Measurements from ENCODE around the gene RPP30. TPM values are rescaled to one million over a fixed set of nuclear protein-coding genes. Genes with fewer than 3 reads are reported as not detected.

RPP30 gene
- polyA plus RNA-seq, 1 experiment: 26.2 TPM

DNA sequence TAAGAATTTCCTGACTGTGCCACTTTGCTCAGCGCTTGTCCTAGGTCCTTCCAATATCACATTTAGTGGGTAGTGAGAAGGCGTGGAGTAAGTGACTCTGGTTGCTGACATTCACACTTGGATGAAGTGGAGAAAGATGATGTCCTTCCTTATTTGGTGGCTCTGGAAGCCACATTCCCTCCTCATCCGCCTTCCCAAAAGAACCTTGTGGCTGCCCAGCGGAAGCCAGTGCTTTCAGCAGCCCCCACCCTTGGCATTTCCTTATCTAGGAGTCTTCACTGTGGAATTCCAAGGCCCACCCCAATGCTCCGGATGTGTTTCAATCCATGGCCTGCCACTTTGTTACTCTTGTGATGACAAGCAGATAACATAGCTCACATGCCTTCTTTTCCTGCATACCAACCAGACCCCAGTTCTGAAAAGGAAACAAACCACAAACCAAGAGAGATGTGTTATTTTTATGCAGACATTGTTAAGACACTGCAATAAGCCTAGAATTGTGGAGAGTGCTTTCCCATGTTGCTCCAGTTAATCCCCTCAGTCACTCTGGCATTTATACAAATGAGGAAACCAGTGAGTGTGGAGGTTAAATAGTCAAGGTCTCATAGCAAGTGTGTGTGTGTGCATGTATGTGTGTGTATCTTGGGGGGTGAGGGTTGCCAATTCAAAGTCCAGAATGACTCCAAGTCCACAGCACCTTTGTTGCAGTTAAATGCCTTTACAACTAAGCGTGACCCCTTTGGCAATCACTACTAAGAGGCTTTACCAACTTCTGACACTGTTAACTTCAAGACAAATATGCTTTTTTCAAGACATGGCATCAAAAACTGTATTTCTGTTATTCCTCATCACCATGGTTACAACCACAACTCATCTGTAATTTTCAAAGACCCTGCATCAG is 59.4 kb downstream of the RPP30 start:
- CTCF ChIA-PET: interaction anchor here (1.0 to 3.3 kb wide), 3 partner anchors 20 to 75 kb away, joined by 3 to 13 read pairs (median 8); no protein-coding TSS in a partner anchor
- POLR2A ChIA-PET: no interaction called here
- no peaks in the 10 kb centered on the region for H3K36me3 ChIP-seq (ENCODE audit: control insufficient read depth, insufficient read depth, low read length)
- TF ChIP-seq CTCF (IDR thresholded peaks at IDR 0.05; ENCODE audit: insufficient read depth, low read depth, low read length): no peak
- DNase-seq (ENCODE audit: low read depth): peak; percentile 88
- H3K27me3 ChIP-seq (ENCODE audit: control insufficient read depth, insufficient read depth, low read length): no peaks in the 10 kb centered on the region
- H3K4me3 ChIP-seq (ENCODE audit: low read depth, low read length): no peak overlapping the region

- DNase-seq (ENCODE audit: low read depth): no peak
- TF ChIP-seq CTCF (IDR thresholded peaks at IDR 0.05; ENCODE audit: insufficient read depth, low read depth, low read length): no peak
- Histone ChIP-seq H3K36me3 (ENCODE audit: control insufficient read depth, insufficient read depth, low read length) (no peaks in the 10 kb centered on the region), H3K27me3 (ENCODE audit: control insufficient read depth, insufficient read depth, low read length) (no peaks in the 10 kb centered on the region), H3K4me3 (ENCODE audit: low read depth, low read length) (no peak overlapping the region)
- POLR2A ChIA-PET: no interaction called here
- CTCF ChIA-PET: interaction anchor here (1.1 to 2.1 kb wide), 2 partner anchors 12 to 24 kb away, joined by 3 to 5 read pairs; no protein-coding TSS in a partner anchor
Measured at GRCh38 chr10:90935581-90936275, 64.0 kb downstream of the RPP30 start.

DNA sequence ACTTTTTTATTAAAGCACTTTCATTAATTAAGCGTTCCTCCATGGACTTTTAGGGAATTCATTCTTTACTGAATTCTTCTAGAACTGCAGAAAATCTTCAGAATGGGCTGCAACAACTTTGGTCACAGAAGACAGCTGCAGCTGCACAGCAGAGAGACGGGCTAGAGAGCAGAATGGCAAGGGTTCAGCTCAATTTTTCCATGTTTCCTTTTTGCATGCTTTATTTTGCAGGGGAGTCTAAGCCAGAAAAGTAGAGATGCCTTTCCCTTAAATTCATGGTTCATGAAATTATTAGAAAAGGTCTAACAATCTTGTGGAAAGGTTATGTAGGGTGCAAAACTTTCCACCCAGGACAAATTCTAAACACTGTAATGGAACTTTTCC is 64.5 kb downstream of the RPP30 start:
- POLR2A ChIA-PET: no interaction called here
- CTCF ChIA-PET: interaction anchor here (1.1 to 2.1 kb wide), 2 partner anchors 11 to 24 kb away, joined by 3 to 5 read pairs; no protein-coding TSS in a partner anchor
- Histone ChIP-seq H3K4me3 (ENCODE audit: low read depth, low read length) (no peak overlapping the region), H3K27me3 (ENCODE audit: control insufficient read depth, insufficient read depth, low read length) (no peaks in the 10 kb centered on the region), H3K36me3 (ENCODE audit: control insufficient read depth, insufficient read depth, low read length) (no peaks in the 10 kb centered on the region)
- no peak for DNase-seq (ENCODE audit: low read depth)
- no peak for TF ChIP-seq CTCF (IDR thresholded peaks at IDR 0.05; ENCODE audit: insufficient read depth, low read depth, low read length)

- DNase-seq (ENCODE audit: low read depth): no peak
- POLR2A ChIA-PET: no interaction called here
- CTCF ChIA-PET: interaction anchor here (0.9 to 2.1 kb wide), 3 partner anchors 10 to 19 kb away, joined by 3 to 5 read pairs (median 3); no protein-coding TSS in a partner anchor
- Histone ChIP-seq H3K36me3 (ENCODE audit: control insufficient read depth, insufficient read depth, low read length) (no peaks in the 10 kb centered on the region), H3K27me3 (ENCODE audit: control insufficient read depth, insufficient read depth, low read length) (no peaks in the 10 kb centered on the region), H3K4me3 (ENCODE audit: low read depth, low read length) (no peak overlapping the region)
- no peak for TF ChIP-seq CTCF (IDR thresholded peaks at IDR 0.05; ENCODE audit: insufficient read depth, low read depth, low read length)
Measured at GRCh38 chr10:90937645-90938258, 66.0 kb downstream of the RPP30 start.

- POLR2A ChIA-PET: no interaction called here
- CTCF ChIA-PET: interaction anchor here (1.6 kb wide), 1 partner anchor 27 kb away, joined by 4 read pairs; no protein-coding TSS in a partner anchor
Measured at GRCh38 chr10:90939116-90939515, 67.3 kb downstream of the RPP30 start.

More at GRCh38 chr10:90939116-90939515, 67.3 kb downstream of the RPP30 start:
- no peak for DNase-seq (ENCODE audit: low read depth)
- no peak for TF ChIP-seq CTCF (IDR thresholded peaks at IDR 0.05; ENCODE audit: insufficient read depth, low read depth, low read length)
- H3K27me3 ChIP-seq (ENCODE audit: control insufficient read depth, insufficient read depth, low read length): no peaks in the 10 kb centered on the region
- no peak overlapping the region for H3K4me3 ChIP-seq (ENCODE audit: low read depth, low read length)
- H3K36me3 ChIP-seq (ENCODE audit: control insufficient read depth, insufficient read depth, low read length): no peaks in the 10 kb centered on the region

Measured in BJ (cell line).